Endodermal cell (in vitro differentiated cells): ENCODE measurements around the gene CTDP1. TPM values are rescaled to one million over a fixed set of nuclear protein-coding genes. Genes with fewer than 3 reads are reported as not detected.

ENCODE experiments used
- DNase-seq: peaks from one replicate; pipeline ENCODE4 v3.0.0-alpha.2; 2017
- H3K27ac ChIP-seq: 2 replicates; pipeline ENCODE4 v1.5.1; 2013; ENCODE audit warnings: mild to moderate bottlenecking, low read depth, low read length, moderate library complexity
- H3K27me3 ChIP-seq: 2 replicates; pipeline ENCODE4 v1.6.1; 2013; ENCODE audit warnings: mild to moderate bottlenecking, low read length, moderate library complexity; ENCODE audit not compliant: insufficient read depth, control insufficient read depth, poor library complexity, severe bottlenecking
- H3K36me3 ChIP-seq: 2 replicates; pipeline ENCODE4 v1.7.0; 2013; ENCODE audit warnings: mild to moderate bottlenecking, low read length, moderate library complexity; ENCODE audit not compliant: control insufficient read depth, insufficient read depth
- H3K4me1 ChIP-seq: one replicate; pipeline ENCODE4 v1.7.0; 2013; ENCODE audit warnings: low read length; ENCODE audit not compliant: control insufficient read depth, insufficient read depth
- H3K4me3 ChIP-seq: 2 replicates; pipeline ENCODE4 v1.5.1; 2013; ENCODE audit warnings: mild to moderate bottlenecking, low read length, moderate library complexity
- H3K9ac ChIP-seq: 2 replicates; pipeline ENCODE4 v1.6.1; 2013; ENCODE audit warnings: mild to moderate bottlenecking, low read length, moderate library complexity; ENCODE audit not compliant: poor library complexity, severe bottlenecking; ENCODE audit errors: extremely low read depth
- H3K9me3 ChIP-seq: 2 replicates; pipeline ENCODE4 v1.6.1; 2013; ENCODE audit warnings: mild to moderate bottlenecking, low read length, moderate library complexity; ENCODE audit not compliant: control insufficient read depth
- H3K27ac Mint-ChIP-seq: 2 replicates; pipeline ENCODE4 v1.8.0; 2020; ENCODE audit warnings: mixed read lengths
- H3K27me3 Mint-ChIP-seq: 2 replicates; pipeline ENCODE4 v1.8.0; 2021; ENCODE audit warnings: mild to moderate bottlenecking, mixed read lengths; ENCODE audit not compliant: insufficient read depth
- H3K36me3 Mint-ChIP-seq: 2 replicates; pipeline ENCODE4 v1.8.0; 2020; ENCODE audit warnings: low read depth, mixed read lengths
- H3K4me1 Mint-ChIP-seq: 2 replicates; pipeline ENCODE4 v1.8.0; 2020; ENCODE audit warnings: mixed read lengths
- H3K4me3 Mint-ChIP-seq: 2 replicates; pipeline ENCODE4 v1.8.0; 2020; ENCODE audit warnings: mild to moderate bottlenecking, moderate library complexity, mixed read lengths
- H3K9me3 Mint-ChIP-seq: 2 replicates; pipeline ENCODE4 v1.8.0; 2020; ENCODE audit warnings: mild to moderate bottlenecking, mixed read lengths
- WGBS, 2 experiments: methylation state at CpG; one replicate each; pipeline versions ENCODE4 v1.1.5 to v1.1.7; 2013; ENCODE audit warnings: missing lambda C conversion rate in 2 of 2, mixed read lengths in 1 of 2; ENCODE audit not compliant: insufficient coverage in 1 of 2, insufficient read length in 1 of 2; 5-methylcytosine and 5-hydroxymethylcytosine counted together
- total RNA-seq, 2 donors: library from RNA; stranded (reverse); fragmentation: NEBNext Ultra II Directional in 1 of 2; extraction: Animal tissue kit (Norgen Biotek cat#: 25700) in 1 of 2; gene quantifications; 2 replicates in 1 of 2; 3 replicates in 1 of 2; pipeline ENCODE4 v1.2.1, GENCODE V29; 2021
- TF ChIP-seq, protein P1 (sequence below): fragments of 200-600 bp; sonication (generic); conservative IDR thresholded peaks from 2 replicates; pipeline ENCODE4 v1.5.0; 2021; ENCODE audit warnings: antibody characterized with exemption, mild to moderate bottlenecking

The CTDP1 gene
- total RNA-seq, 2 donors from 2014 or later, result 29.8 to 35.6 TPM

DNA sequence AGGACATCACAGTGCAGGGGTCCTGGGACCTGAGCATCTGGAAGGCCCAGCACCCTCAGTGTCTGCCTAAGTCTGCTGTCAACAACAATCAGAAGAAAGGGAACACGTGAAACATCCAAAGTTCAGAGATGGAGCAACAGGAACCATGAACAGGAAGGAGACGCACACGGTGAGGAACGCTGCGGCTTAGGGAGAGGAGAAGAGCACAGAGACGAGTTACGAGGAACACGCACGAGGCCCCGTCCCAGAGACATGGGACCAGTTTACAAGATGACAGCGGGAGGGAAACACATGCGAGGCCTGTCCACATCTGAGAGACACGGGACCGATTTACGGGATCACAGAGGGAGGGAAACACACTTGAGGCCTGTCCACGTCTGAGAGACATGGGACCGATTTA lies 115.2 kb downstream of the CTDP1 start:
- Histone ChIP-seq H3K36me3 (no peaks in the 10 kb centered on the region), H3K9ac (no peak overlapping the region), H3K4me3 (no peak overlapping the region), H3K27me3 (peaks cover 60% of the 10 kb centered on the region), H3K4me1 (peaks cover 9% of the 10 kb centered on the region), H3K9me3 (no peaks in the 10 kb centered on the region), H3K27ac (no peak overlapping the region)
- no peak for DNase-seq
- peaks cover 67% of the 10 kb centered on the region for H3K27me3 Mint-ChIP-seq
- TF ChIP-seq, protein P1, sequence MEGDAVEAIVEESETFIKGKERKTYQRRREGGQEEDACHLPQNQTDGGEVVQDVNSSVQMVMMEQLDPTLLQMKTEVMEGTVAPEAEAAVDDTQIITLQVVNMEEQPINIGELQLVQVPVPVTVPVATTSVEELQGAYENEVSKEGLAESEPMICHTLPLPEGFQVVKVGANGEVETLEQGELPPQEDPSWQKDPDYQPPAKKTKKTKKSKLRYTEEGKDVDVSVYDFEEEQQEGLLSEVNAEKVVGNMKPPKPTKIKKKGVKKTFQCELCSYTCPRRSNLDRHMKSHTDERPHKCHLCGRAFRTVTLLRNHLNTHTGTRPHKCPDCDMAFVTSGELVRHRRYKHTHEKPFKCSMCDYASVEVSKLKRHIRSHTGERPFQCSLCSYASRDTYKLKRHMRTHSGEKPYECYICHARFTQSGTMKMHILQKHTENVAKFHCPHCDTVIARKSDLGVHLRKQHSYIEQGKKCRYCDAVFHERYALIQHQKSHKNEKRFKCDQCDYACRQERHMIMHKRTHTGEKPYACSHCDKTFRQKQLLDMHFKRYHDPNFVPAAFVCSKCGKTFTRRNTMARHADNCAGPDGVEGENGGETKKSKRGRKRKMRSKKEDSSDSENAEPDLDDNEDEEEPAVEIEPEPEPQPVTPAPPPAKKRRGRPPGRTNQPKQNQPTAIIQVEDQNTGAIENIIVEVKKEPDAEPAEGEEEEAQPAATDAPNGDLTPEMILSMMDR, result no peak
- no peak overlapping the region for H3K4me3 Mint-ChIP-seq
- H3K4me1 Mint-ChIP-seq, result peaks cover 15% of the 10 kb centered on the region
- H3K9me3 Mint-ChIP-seq, result no peaks in the 10 kb centered on the region
- no peak overlapping the region for H3K27ac Mint-ChIP-seq
- WGBS, 2 experiments, result 93 to 94% methylated on average over 17 of the region's 17 CpGs
- H3K36me3 Mint-ChIP-seq, result no peaks in the 10 kb centered on the region

DNA sequence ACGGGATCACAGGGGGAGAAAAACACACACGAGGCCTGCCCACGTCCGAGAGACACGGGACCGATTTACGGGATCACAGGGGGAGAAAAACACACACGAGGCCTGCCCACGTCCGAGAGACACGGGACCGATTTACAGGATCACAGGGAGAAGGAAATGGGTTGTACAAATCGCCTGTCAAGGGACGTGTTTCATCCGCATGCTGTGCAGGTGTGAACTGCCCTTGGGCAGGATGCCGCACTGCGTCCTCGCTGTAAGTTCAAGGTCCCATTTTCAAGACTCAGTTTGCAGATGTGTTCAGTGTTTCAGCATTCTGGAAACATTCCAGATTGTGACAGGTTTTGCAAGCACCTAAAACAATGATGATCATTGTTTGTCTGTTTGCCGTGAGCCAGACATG lies 115.8 kb downstream of the CTDP1 start:
- H3K9me3 Mint-ChIP-seq, result no peaks in the 10 kb centered on the region
- DNase-seq, result no peak
- no peak overlapping the region for H3K27ac Mint-ChIP-seq
- 94 to 95% methylated on average over 19 of the region's 19 CpGs for WGBS, 2 experiments
- H3K36me3 Mint-ChIP-seq, result no peaks in the 10 kb centered on the region
- H3K4me1 Mint-ChIP-seq, result peaks cover 15% of the 10 kb centered on the region
- TF ChIP-seq, protein P1, result no peak
- Histone ChIP-seq H3K9ac (no peak overlapping the region), H3K27ac (no peak overlapping the region), H3K27me3 (peaks cover 60% of the 10 kb centered on the region), H3K4me3 (no peak overlapping the region), H3K9me3 (no peaks in the 10 kb centered on the region), H3K36me3 (no peaks in the 10 kb centered on the region), H3K4me1 (peaks cover 9% of the 10 kb centered on the region)
- H3K4me3 Mint-ChIP-seq, result no peak overlapping the region
- H3K27me3 Mint-ChIP-seq, result peaks cover 67% of the 10 kb centered on the region

DNA sequence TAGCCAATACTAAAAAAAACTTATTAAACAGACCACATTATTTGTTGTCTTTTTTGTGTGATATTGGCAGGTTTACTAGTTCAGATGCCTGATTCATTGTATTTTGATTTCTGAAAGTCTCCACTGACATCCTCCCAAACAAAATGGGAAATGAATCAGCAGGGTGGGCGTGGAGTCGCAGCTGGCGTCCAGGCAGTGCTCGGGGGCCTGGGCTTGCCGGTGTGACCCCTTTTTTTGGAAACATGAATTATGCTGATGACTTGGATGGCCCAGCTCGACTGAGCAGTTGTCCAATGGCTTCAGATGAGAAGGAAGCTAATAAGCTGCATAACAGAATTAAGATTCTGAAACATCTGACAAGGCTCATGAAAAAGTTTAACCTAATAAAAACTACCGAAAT lies 116.4 kb downstream of the CTDP1 start:
- 91 to 94% methylated on average over 7 of the region's 7 CpGs for WGBS, 2 experiments
- Histone ChIP-seq H3K9ac (no peak overlapping the region), H3K36me3 (no peaks in the 10 kb centered on the region), H3K4me3 (no peak overlapping the region), H3K4me1 (peaks cover 7% of the 10 kb centered on the region), H3K9me3 (no peaks in the 10 kb centered on the region), H3K27ac (no peak overlapping the region), H3K27me3 (peaks cover 64% of the 10 kb centered on the region)
- Mint-ChIP-seq H3K4me3 (no peak overlapping the region), H3K4me1 (peaks cover 12% of the 10 kb centered on the region), H3K36me3 (no peaks in the 10 kb centered on the region), H3K27ac (no peak overlapping the region), H3K27me3 (peaks cover 67% of the 10 kb centered on the region), H3K9me3 (no peaks in the 10 kb centered on the region)
- TF ChIP-seq, protein P1, result no peak
- no peak for DNase-seq
